PC-3 (cell line): ENCODE measurements around the gene ZNF438.

Source experiments
- CTCF ChIP-seq: fragments of 300-600 bp; sonication (generic); conservative IDR thresholded peaks from 2 replicates; pipeline ENCODE4 v1.5.1; 2017; ENCODE audit warnings: antibody characterized with exemption, low read depth, mild to moderate bottlenecking, low read length
- EZH2phosphoT487 ChIP-seq: fragments of 300-600 bp; sonication (generic); IDR thresholded peaks from 2 replicates; pipeline ENCODE4 v1.6.1; 2018; ENCODE audit warnings: mild to moderate bottlenecking, antibody characterized with exemption, low read length, borderline replicate concordance

- TF ChIP-seq CTCF (no peak), EZH2phosphoT487 (no peak)
These were observed 182.2 kb downstream of the ZNF438 start for GRCh38 chr10:30849231-30850035.
